Measurements from ENCODE around the gene SLC25A28. TPM values are rescaled to one million over a fixed set of nuclear protein-coding genes. Genes with fewer than 3 reads are reported as not detected.
"Not testable (repeated sequence)": the region's sequence is repeated elsewhere in the genome, so short reads cannot be mapped to it uniquely, and the experiment has no call there.

Gene SLC25A28
- polyA plus RNA-seq, 1 experiment = 38.9 TPM

GRCh38 chr10:99604862-99605261, 15.4 kb downstream of the SLC25A28 start:
- Histone ChIP-seq H3K27me3 (ENCODE audit: control insufficient read depth, insufficient read depth, low read length) (0 out of 2 replicates have a peak, but pooled peaks cover 2% of the 10 kb centered on the region), H3K4me3 (ENCODE audit: low read depth, low read length) (no peak overlapping the region), H3K36me3 (ENCODE audit: control insufficient read depth, insufficient read depth, low read length) (no peaks in the 10 kb centered on the region)
- ChIA-PET CTCF (interaction anchor here (0.7 to 5.2 kb wide), 3 partner anchors 9 to 44 kb away, joined by 3 to 23 read pairs (median 7); no protein-coding TSS in a partner anchor), POLR2A (no interaction called here)
- DNase-seq (ENCODE audit: low read depth) = no peak
- TF ChIP-seq CTCF (IDR thresholded peaks at IDR 0.05; ENCODE audit: insufficient read depth, low read depth, low read length) = no peak

- Histone ChIP-seq H3K27me3 (ENCODE audit: control insufficient read depth, insufficient read depth, low read length) (peaks cover 2% of the 10 kb centered on the region; the same call in 1 of the 2 replicates), H3K36me3 (ENCODE audit: control insufficient read depth, insufficient read depth, low read length) (no peaks in the 10 kb centered on the region), H3K4me3 (ENCODE audit: low read depth, low read length) (no peak overlapping the region)
- no peak for TF ChIP-seq CTCF (IDR thresholded peaks at IDR 0.05; ENCODE audit: insufficient read depth, low read depth, low read length)
- CTCF ChIA-PET = interaction anchor here (0.9 to 2.7 kb wide), 5 partner anchors 10 to 164 kb away, joined by 3 to 13 read pairs (median 3); no protein-coding TSS in a partner anchor
- POLR2A ChIA-PET = no interaction called here
- no peak for DNase-seq (ENCODE audit: low read depth)
Observed at GRCh38 chr10:99598781-99599509, 21.3 kb downstream of the SLC25A28 start.

- TF ChIP-seq CTCF (IDR thresholded peaks at IDR 0.05; ENCODE audit: insufficient read depth, low read depth, low read length) = no peak
- Histone ChIP-seq H3K27me3 (ENCODE audit: control insufficient read depth, insufficient read depth, low read length) (peaks cover 2% of the 10 kb centered on the region; the same call in 1 of the 2 replicates), H3K36me3 (ENCODE audit: control insufficient read depth, insufficient read depth, low read length) (no peaks in the 10 kb centered on the region), H3K4me3 (ENCODE audit: low read depth, low read length) (no peak overlapping the region)
- POLR2A ChIA-PET = no interaction called here
- DNase-seq (ENCODE audit: low read depth) = no peak
- CTCF ChIA-PET = interaction anchor here (0.9 to 2.7 kb wide), 5 partner anchors 11 to 163 kb away, joined by 3 to 13 read pairs (median 3); no protein-coding TSS in a partner anchor
Observed at GRCh38 chr10:99598011-99598410, 22.2 kb downstream of the SLC25A28 start.

- DNase-seq (ENCODE audit: low read depth); H3K36me3 ChIP-seq (ENCODE audit: control insufficient read depth, insufficient read depth, low read length); H3K27me3 ChIP-seq (ENCODE audit: control insufficient read depth, insufficient read depth, low read length); POLR2A ChIA-PET; H3K4me3 ChIP-seq (ENCODE audit: low read depth, low read length): not testable (repeated sequence)
- CTCF ChIA-PET = interaction anchor here (0.9 to 2.0 kb wide), 3 partner anchors 9 to 36 kb away, joined by 3 to 7 read pairs (median 5); no protein-coding TSS in a partner anchor
Observed at GRCh38 chr10:99596708-99597107, 23.5 kb downstream of the SLC25A28 start.

- ChIA-PET POLR2A (no interaction called here), CTCF (interaction anchor here (0.9 to 2.0 kb wide), 5 partner anchors 10 to 204 kb away, joined by 3 to 9 read pairs (median 6); no protein-coding TSS in a partner anchor)
- H3K36me3 ChIP-seq (ENCODE audit: control insufficient read depth, insufficient read depth, low read length) = no peaks in the 10 kb centered on the region
- no peak for TF ChIP-seq CTCF (IDR thresholded peaks at IDR 0.05; ENCODE audit: insufficient read depth, low read depth, low read length)
- H3K4me3 ChIP-seq (ENCODE audit: low read depth, low read length) = no peak overlapping the region
- no peaks in the 10 kb centered on the region; the same call in 1 of the 2 replicates for H3K27me3 ChIP-seq (ENCODE audit: control insufficient read depth, insufficient read depth, low read length)
- no peak for DNase-seq (ENCODE audit: low read depth)
Observed at GRCh38 chr10:99595770-99596465, 24.3 kb downstream of the SLC25A28 start.
